Tibial nerve (tissue), 3 donors: Measurements from ENCODE around the gene B3GAT3.

Experiments
- CTCF ChIP-seq, 5 experiments: fragments of 200-600 bp in 3 of 5; fragments of 450-650 bp in 2 of 5; sonication (generic) in 3 of 5; IDR thresholded peaks; one replicate each; pipeline ENCODE4 v1.5.1; 2016 to 2019; ENCODE audit warnings: antibody characterized with exemption in 5 of 5, mild to moderate bottlenecking in 3 of 5, moderate library complexity in 2 of 5
- POLR2A ChIP-seq, 2 donors: fragments of 450-650 bp; IDR thresholded peaks; one replicate each; pipeline ENCODE4 v1.6.1; 2017; ENCODE audit warnings: antibody characterized with exemption in 2 of 2, mild to moderate bottlenecking in 2 of 2, moderate library complexity in 2 of 2

- no peak for TF ChIP-seq CTCF (IDR thresholded peaks at IDR 0.05)
- no peak for TF ChIP-seq POLR2A (IDR thresholded peaks at IDR 0.05)
These were observed 23.8 kb upstream of the B3GAT3 start for GRCh38 chr11:62645671-62645945.
